HCT116 (cell line): Measurements from ENCODE around the gene ARHGAP23.

Source experiments
- CTCF ChIP-seq, 3 experiments: fragments of 200-600 bp in 1 of 3; sonication (generic) in 1 of 3; IDR thresholded peaks in 2 of 3; conservative IDR thresholded peaks in 1 of 3; 2 replicates each; pipeline ENCODE4 v1.5.1; 2012 to 2017; ENCODE audit warnings: low read depth in 2 of 3, low read length in 2 of 3, antibody characterized with exemption in 1 of 3, borderline replicate concordance in 1 of 3, control low read depth in 1 of 3, mild to moderate bottlenecking in 1 of 3, mixed read lengths in 1 of 3, mixed run types in 1 of 3, moderate library complexity in 1 of 3; ENCODE audit not compliant: insufficient read depth in 1 of 3
- EZH2 ChIP-seq: fragments of 200-600 bp; sonication (generic); IDR thresholded peaks from 2 replicates; pipeline ENCODE4 v1.6.1; 2017; ENCODE audit warnings: antibody characterized with exemption, mixed run types
- POLR2A ChIP-seq: IDR thresholded peaks from 2 replicates; pipeline ENCODE4 v1.7.0; 2011; ENCODE audit warnings: borderline replicate concordance; ENCODE audit not compliant: insufficient read depth, insufficient read length; ENCODE audit errors: extremely low read depth
- POLR2AphosphoS5 ChIP-seq: IDR thresholded peaks from 2 replicates; pipeline ENCODE4 v1.6.1; 2011; ENCODE audit warnings: mild to moderate bottlenecking, low read depth, low read length, moderate library complexity
- TCF7L2 ChIP-seq: IDR thresholded peaks from 2 replicates; pipeline ENCODE4 v1.7.0; 2011; ENCODE audit warnings: borderline replicate concordance, inconsistent platforms; ENCODE audit not compliant: insufficient read depth, insufficient read length; ENCODE audit errors: extremely low read depth
- TF ChIP-seq, protein P1 (sequence below): IDR thresholded peaks from 2 replicates; pipeline ENCODE4 v1.6.1; 2012; ENCODE audit warnings: low read depth

DNA sequence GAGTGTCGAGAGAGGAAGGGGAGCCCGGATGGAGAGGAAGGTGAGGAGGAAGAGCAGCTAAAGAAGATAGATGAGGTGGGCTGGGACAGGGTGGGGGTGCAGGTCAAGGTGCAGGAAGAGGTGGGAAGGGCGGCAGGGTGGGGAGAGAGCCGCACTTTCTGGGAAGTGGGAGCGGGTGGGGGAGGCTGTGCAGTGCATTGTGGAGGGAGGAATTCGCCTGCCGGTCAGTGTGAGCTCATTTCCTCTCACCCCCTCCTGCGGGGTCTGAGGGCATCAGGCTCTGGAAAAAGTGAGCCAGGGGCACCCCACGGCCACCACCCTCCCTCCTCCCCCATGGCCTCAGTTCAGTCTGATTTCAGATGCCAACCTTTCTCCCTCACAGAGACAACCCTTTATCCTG, 2.5 kb upstream of the ARHGAP23 start:
- no peak for TF ChIP-seq POLR2A
- TF ChIP-seq EZH2: no peak
- TF ChIP-seq, protein P1, sequence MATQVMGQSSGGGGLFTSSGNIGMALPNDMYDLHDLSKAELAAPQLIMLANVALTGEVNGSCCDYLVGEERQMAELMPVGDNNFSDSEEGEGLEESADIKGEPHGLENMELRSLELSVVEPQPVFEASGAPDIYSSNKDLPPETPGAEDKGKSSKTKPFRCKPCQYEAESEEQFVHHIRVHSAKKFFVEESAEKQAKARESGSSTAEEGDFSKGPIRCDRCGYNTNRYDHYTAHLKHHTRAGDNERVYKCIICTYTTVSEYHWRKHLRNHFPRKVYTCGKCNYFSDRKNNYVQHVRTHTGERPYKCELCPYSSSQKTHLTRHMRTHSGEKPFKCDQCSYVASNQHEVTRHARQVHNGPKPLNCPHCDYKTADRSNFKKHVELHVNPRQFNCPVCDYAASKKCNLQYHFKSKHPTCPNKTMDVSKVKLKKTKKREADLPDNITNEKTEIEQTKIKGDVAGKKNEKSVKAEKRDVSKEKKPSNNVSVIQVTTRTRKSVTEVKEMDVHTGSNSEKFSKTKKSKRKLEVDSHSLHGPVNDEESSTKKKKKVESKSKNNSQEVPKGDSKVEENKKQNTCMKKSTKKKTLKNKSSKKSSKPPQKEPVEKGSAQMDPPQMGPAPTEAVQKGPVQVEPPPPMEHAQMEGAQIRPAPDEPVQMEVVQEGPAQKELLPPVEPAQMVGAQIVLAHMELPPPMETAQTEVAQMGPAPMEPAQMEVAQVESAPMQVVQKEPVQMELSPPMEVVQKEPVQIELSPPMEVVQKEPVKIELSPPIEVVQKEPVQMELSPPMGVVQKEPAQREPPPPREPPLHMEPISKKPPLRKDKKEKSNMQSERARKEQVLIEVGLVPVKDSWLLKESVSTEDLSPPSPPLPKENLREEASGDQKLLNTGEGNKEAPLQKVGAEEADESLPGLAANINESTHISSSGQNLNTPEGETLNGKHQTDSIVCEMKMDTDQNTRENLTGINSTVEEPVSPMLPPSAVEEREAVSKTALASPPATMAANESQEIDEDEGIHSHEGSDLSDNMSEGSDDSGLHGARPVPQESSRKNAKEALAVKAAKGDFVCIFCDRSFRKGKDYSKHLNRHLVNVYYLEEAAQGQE: no peak
- no peak for TF ChIP-seq CTCF (IDR thresholded peaks at IDR 0.05 in 2 of 3, conservative IDR thresholded peaks at IDR 0.05 in 1 of 3; ENCODE audit: borderline replicate concordance in 1 of 3, insufficient read depth in 1 of 3, low read depth in 2 of 3, low read length in 2 of 3)
- TF ChIP-seq POLR2AphosphoS5: no peak
- no peak for TF ChIP-seq TCF7L2
